ENCODE results near the gene IL11. TPM values are rescaled to one million over a fixed set of nuclear protein-coding genes. Genes with fewer than 3 reads are reported as not detected.
A peak's percentile ranks its signal among the peaks of the same experiment; 100 is the strongest.
"Not testable (repeated sequence)": the region's sequence is repeated elsewhere in the genome, so short reads cannot be mapped to it uniquely, and the experiment has no call there.

IL11 gene
- 0.07 TPM for polyA plus RNA-seq (2013)

GRCh38 chr19:55370305-55370988 lies at the start of gene IL11:
TSS of gene IL11 (minus strand) at chr19:55370463. CDS start at chr19:55370310, 153 bp downstream.
- CTCF ChIA-PET: interaction anchor here (1.3 kb wide), 1 partner anchor 48 kb away, joined by 3 read pairs; no protein-coding TSS in a partner anchor
- H3K27ac ChIP-seq (ENCODE audit: insufficient read depth in 1 of 2, low read depth in 1 of 2, low read length in 2 of 2, poor library complexity in 1 of 2, severe bottlenecking in 2 of 2): no peak within 1 kb of the TSS
- no peaks in the 10 kb centered on the region for H3K9me3 ChIP-seq (ENCODE audit: control extremely low read depth in 1 of 5, control insufficient read depth in 4 of 5, insufficient read depth in 2 of 5, low read depth in 1 of 5, low read length in 4 of 5)
- peaks cover 0 to 27% (median 20%) of the 10 kb centered on the region in 4 experiments for H3K4me1 ChIP-seq (ENCODE audit: control extremely low read depth in 1 of 4, control insufficient read depth in 4 of 4, insufficient read depth in 4 of 4, low read length in 3 of 4)
- H3K36me3 ChIP-seq (ENCODE audit: control insufficient read depth in 4 of 4, insufficient read depth in 4 of 4, low read length in 3 of 4): no peaks in the 10 kb centered on the region
- 17% methylated on average over 5 of the region's 32 CpGs for WGBS (ENCODE audit: insufficient coverage)
- H3K27me3 ChIP-seq (replicated peaks in 2 of 5; ENCODE audit: control insufficient read depth in 4 of 5, insufficient read depth in 5 of 5, low read length in 4 of 5): peaks cover 0 to 77% (median 18%) of the 10 kb centered on the region in 5 experiments
- H3K4me3 ChIP-seq (ENCODE audit: control insufficient read depth in 1 of 7, extremely low read depth in 1 of 7, insufficient read depth in 4 of 7, low read depth in 2 of 7, low read length in 6 of 7): peak within 1 kb of the TSS in 3 of 7 experiments; percentile 26 to 57 (median 36)
- POLR2A ChIA-PET: no interaction called here
- no peak for DNase-seq

- peaks cover 6 to 40% (median 31%) of the 10 kb centered on the region in 4 experiments for H3K4me1 ChIP-seq (ENCODE audit: control extremely low read depth in 1 of 4, control insufficient read depth in 4 of 4, insufficient read depth in 4 of 4, low read length in 3 of 4)
- 86% methylated on average over 4 of the region's 5 CpGs for WGBS (ENCODE audit: insufficient coverage)
- no peak for DNase-seq
- POLR2A ChIA-PET: no interaction called here
- CTCF ChIA-PET: interaction anchor here (0.7 to 3.5 kb wide), 9 partner anchors 10 to 279 kb away, joined by 3 to 21 read pairs (median 3); partner anchors contain the start of gene KMT5C
- H3K27ac ChIP-seq (ENCODE audit: insufficient read depth in 1 of 2, low read depth in 1 of 2, low read length in 2 of 2, poor library complexity in 1 of 2, severe bottlenecking in 2 of 2): no peak overlapping the region
- no peaks in the 10 kb centered on the region for H3K36me3 ChIP-seq (ENCODE audit: control insufficient read depth in 4 of 4, insufficient read depth in 4 of 4, low read length in 3 of 4)
- no peaks in the 10 kb centered on the region for H3K27me3 ChIP-seq (replicated peaks in 2 of 5; ENCODE audit: control insufficient read depth in 4 of 5, insufficient read depth in 5 of 5, low read length in 4 of 5)
- no peak overlapping the region for H3K4me3 ChIP-seq (ENCODE audit: control insufficient read depth in 1 of 7, extremely low read depth in 1 of 7, insufficient read depth in 4 of 7, low read depth in 2 of 7, low read length in 6 of 7)
- H3K9me3 ChIP-seq (ENCODE audit: control extremely low read depth in 1 of 5, control insufficient read depth in 4 of 5, insufficient read depth in 2 of 5, low read depth in 1 of 5, low read length in 4 of 5): peaks cover 0 to 4% (median 0%) of the 10 kb centered on the region in 5 experiments
These were observed 49.5 kb upstream of the IL11 start for GRCh38 chr19:55419624-55420236.

GRCh38 chr19:55419103-55419502 lies 48.8 kb upstream of the IL11 start:
- POLR2A ChIA-PET: interaction anchor here (1.2 kb wide), 1 partner anchor 11 kb away, joined by 4 read pairs; the partner anchor contains the start of gene UBE2S
- no peak for DNase-seq
- WGBS (ENCODE audit: insufficient coverage): 100% methylated on average over 1 of the region's 5 CpGs
- Histone ChIP-seq H3K27ac (ENCODE audit: insufficient read depth in 1 of 2, low read depth in 1 of 2, low read length in 2 of 2, poor library complexity in 1 of 2, severe bottlenecking in 2 of 2) (no peak overlapping the region), H3K4me1 (ENCODE audit: control extremely low read depth in 1 of 4, control insufficient read depth in 4 of 4, insufficient read depth in 4 of 4, low read length in 3 of 4) (peaks cover 6 to 40% (median 31%) of the 10 kb centered on the region in 4 experiments), H3K4me3 (ENCODE audit: control insufficient read depth in 1 of 7, extremely low read depth in 1 of 7, insufficient read depth in 4 of 7, low read depth in 2 of 7, low read length in 6 of 7) (no peak overlapping the region), H3K27me3 (replicated peaks in 2 of 5; ENCODE audit: control insufficient read depth in 4 of 5, insufficient read depth in 5 of 5, low read length in 4 of 5) (no peaks in the 10 kb centered on the region), H3K36me3 (ENCODE audit: control insufficient read depth in 4 of 4, insufficient read depth in 4 of 4, low read length in 3 of 4) (no peaks in the 10 kb centered on the region), H3K9me3 (ENCODE audit: control extremely low read depth in 1 of 5, control insufficient read depth in 4 of 5, insufficient read depth in 2 of 5, low read depth in 1 of 5, low read length in 4 of 5) (peaks cover 0 to 4% (median 0%) of the 10 kb centered on the region in 5 experiments)
- CTCF ChIA-PET: interaction anchor here (1.0 to 3.5 kb wide), 11 partner anchors 9 to 126 kb away, joined by 3 to 21 read pairs (median 6); partner anchors contain the start of gene KMT5C

GRCh38 chr19:55418185-55418584 lies 47.9 kb upstream of the IL11 start:
- Histone ChIP-seq H3K9me3 (ENCODE audit: control extremely low read depth in 1 of 5, control insufficient read depth in 4 of 5, insufficient read depth in 2 of 5, low read depth in 1 of 5, low read length in 4 of 5) (peaks cover 0 to 4% (median 0%) of the 10 kb centered on the region in 5 experiments), H3K27ac (ENCODE audit: insufficient read depth in 1 of 2, low read depth in 1 of 2, low read length in 2 of 2, poor library complexity in 1 of 2, severe bottlenecking in 2 of 2) (no peak overlapping the region), H3K36me3 (ENCODE audit: control insufficient read depth in 4 of 4, insufficient read depth in 4 of 4, low read length in 3 of 4) (no peaks in the 10 kb centered on the region), H3K27me3 (replicated peaks in 2 of 5; ENCODE audit: control insufficient read depth in 4 of 5, insufficient read depth in 5 of 5, low read length in 4 of 5) (no peaks in the 10 kb centered on the region), H3K4me1 (ENCODE audit: control extremely low read depth in 1 of 4, control insufficient read depth in 4 of 4, insufficient read depth in 4 of 4, low read length in 3 of 4) (peaks cover 6 to 40% (median 31%) of the 10 kb centered on the region in 4 experiments), H3K4me3 (ENCODE audit: control insufficient read depth in 1 of 7, extremely low read depth in 1 of 7, insufficient read depth in 4 of 7, low read depth in 2 of 7, low read length in 6 of 7) (no peak overlapping the region)
- DNase-seq: peak; percentile 78 to 86 (median 82)
- 31% methylated on average over 6 of the region's 7 CpGs for WGBS (ENCODE audit: insufficient coverage)
- ChIA-PET CTCF (interaction anchor here (0.8 to 3.5 kb wide), 22 partner anchors 8 to 284 kb away, joined by 3 to 21 read pairs (median 4); partner anchors contain the start of genes TMEM150B and TMEM238), POLR2A (interaction anchor here (0.5 to 1.2 kb wide), 2 partner anchors 10 to 354 kb away, joined by 4 to 6 read pairs; partner anchors contain the start of gene UBE2S)

- Histone ChIP-seq H3K9me3 (ENCODE audit: control extremely low read depth in 1 of 5, control insufficient read depth in 4 of 5, insufficient read depth in 2 of 5, low read depth in 1 of 5, low read length in 4 of 5) (peaks cover 0 to 6% (median 2%) of the 10 kb centered on the region in 5 experiments), H3K4me1 (ENCODE audit: control extremely low read depth in 1 of 4, control insufficient read depth in 4 of 4, insufficient read depth in 4 of 4, low read length in 3 of 4) (peaks cover 5 to 24% (median 22%) of the 10 kb centered on the region in 4 experiments), H3K36me3 (ENCODE audit: control insufficient read depth in 4 of 4, insufficient read depth in 4 of 4, low read length in 3 of 4) (peaks cover 0 to 16% (median 10%) of the 10 kb centered on the region in 4 experiments), H3K4me3 (ENCODE audit: control insufficient read depth in 1 of 7, extremely low read depth in 1 of 7, insufficient read depth in 4 of 7, low read depth in 2 of 7, low read length in 6 of 7) (no peak overlapping the region), H3K27ac (ENCODE audit: insufficient read depth in 1 of 2, low read depth in 1 of 2, low read length in 2 of 2, poor library complexity in 1 of 2, severe bottlenecking in 2 of 2) (no peak overlapping the region), H3K27me3 (replicated peaks in 2 of 5; ENCODE audit: control insufficient read depth in 4 of 5, insufficient read depth in 5 of 5, low read length in 4 of 5) (no peaks in the 10 kb centered on the region)
- WGBS (ENCODE audit: insufficient coverage): no CpG with 5 or more reads among the region's 2 CpGs
- DNase-seq: no peak
- POLR2A ChIA-PET: no interaction called here
- CTCF ChIA-PET: interaction anchor here (0.6 to 2.7 kb wide), 3 partner anchors 9 to 321 kb away, joined by 3 to 11 read pairs (median 7); no protein-coding TSS in a partner anchor
These were observed 39.9 kb upstream of the IL11 start for GRCh38 chr19:55410168-55410567.

GRCh38 chr19:55409179-55409578 lies 38.9 kb upstream of the IL11 start:
- ChIA-PET CTCF (interaction anchor here (0.6 to 2.7 kb wide), 5 partner anchors 10 to 117 kb away, joined by 3 to 11 read pairs (median 4); no protein-coding TSS in a partner anchor), POLR2A (interaction anchor here (1.5 kb wide), 1 partner anchor 45 kb away, joined by 3 read pairs; no protein-coding TSS in a partner anchor)
- H3K27me3 ChIP-seq (replicated peaks in 2 of 5; ENCODE audit: control insufficient read depth in 4 of 5, insufficient read depth in 5 of 5, low read length in 4 of 5); H3K9me3 ChIP-seq (ENCODE audit: control extremely low read depth in 1 of 5, control insufficient read depth in 4 of 5, insufficient read depth in 2 of 5, low read depth in 1 of 5, low read length in 4 of 5); H3K4me3 ChIP-seq (ENCODE audit: control insufficient read depth in 1 of 7, extremely low read depth in 1 of 7, insufficient read depth in 4 of 7, low read depth in 2 of 7, low read length in 6 of 7); H3K27ac ChIP-seq (ENCODE audit: insufficient read depth in 1 of 2, low read depth in 1 of 2, low read length in 2 of 2, poor library complexity in 1 of 2, severe bottlenecking in 2 of 2); DNase-seq: not testable (repeated sequence)
- Histone ChIP-seq H3K4me1 (ENCODE audit: control extremely low read depth in 1 of 4, control insufficient read depth in 4 of 4, insufficient read depth in 4 of 4, low read length in 3 of 4) (peaks cover 5 to 24% (median 22%) of the 10 kb centered on the region in 4 experiments), H3K36me3 (ENCODE audit: control insufficient read depth in 4 of 4, insufficient read depth in 4 of 4, low read length in 3 of 4) (peaks cover 0 to 22% (median 15%) of the 10 kb centered on the region in 4 experiments)
- WGBS (ENCODE audit: insufficient coverage): 75% methylated on average over 4 of the region's 8 CpGs

Measured in common myeloid progenitor, CD34-positive (primary cell).